ENCODE measurements around the gene PTPRN. TPM values are rescaled to one million over a fixed set of nuclear protein-coding genes. Genes with fewer than 3 reads are reported as not detected.

PTPRN gene
- polyA plus RNA-seq, 2 of the 4 experiments (the other 2 are of a cell fraction): 0.44 to 1.1 TPM

- ChIA-PET POLR2A (interaction anchor here (0.7 to 1.8 kb wide), 12 partner anchors 16 to 118 kb away, joined by 3 to 21 read pairs (median 7); partner anchors contain the start of genes ABCB6, ANKZF1, ATG9A and CNPPD1), CTCF (interaction anchor here (0.6 to 16.3 kb wide), 65 partner anchors 9 to 300 kb away, joined by 3 to 540 read pairs (median 6); partner anchors contain the start of genes ABCB6, ANKZF1, ATG9A and CFAP65)
- H3K4me1 ChIP-seq: peaks cover 23% of the 10 kb centered on the region
- FAIRE-seq: no peak
- peak; percentile 87 to 91 for DNase-seq (ENCODE audit: low read depth in 1 of 2, low spot score in 1 of 2)
- H3K4me3 ChIP-seq: peak overlapping the region; percentile 48
- WGBS (ENCODE audit: missing lambda C conversion rate): 23% methylated on average over 50 of the region's 67 CpGs
- peak overlapping the region; percentile 81 for H3K4me2 ChIP-seq
- H3K9me3 ChIP-seq: no peaks in the 10 kb centered on the region
- H3K27ac ChIP-seq: peak overlapping the region; percentile 94 to 99
- peak; percentile 69 to 89 for ATAC-seq
- TF ChIP-seq MAFK (IDR thresholded peaks at IDR 0.05; ENCODE audit: partially characterized antibody): no peak
- TF ChIP-seq HEYL (CRISPR knock-in tag; IDR thresholded peaks at IDR 0.05): no peak
- TF ChIP-seq ATOH8 (CRISPR knock-in tag; IDR thresholded peaks at IDR 0.05; ENCODE audit: low read depth): peak; percentile 43; the same call in 1 of the 2 replicates
- no peak for TF ChIP-seq RFX5 (IDR thresholded peaks at IDR 0.05)
- TF ChIP-seq RARB (CRISPR knock-in tag; IDR thresholded peaks at IDR 0.05): no peak
- no peak for TF ChIP-seq CHD2 (IDR thresholded peaks at IDR 0.05; ENCODE audit: low read length, partially characterized antibody)
- TF ChIP-seq E2F6 (IDR thresholded peaks at IDR 0.05; ENCODE audit: borderline replicate concordance, low read depth): 0 out of 2 replicates have a peak, but pooled peaks have one; percentile 25
- TF ChIP-seq ELK1 (IDR thresholded peaks at IDR 0.05; ENCODE audit: low read depth, low read length): no peak
- no peak for TF ChIP-seq TP53 (CRISPR knock-in tag; IDR thresholded peaks at IDR 0.05)
- peak; percentile 88 for TF ChIP-seq PHF8 (IDR thresholded peaks at IDR 0.05; ENCODE audit: borderline replicate concordance, low read depth)
- no peak for TF ChIP-seq NR3C1 (IDR thresholded peaks at IDR 0.05)
- 0 out of 2 replicates have a peak, but pooled peaks have one; percentile 41 for TF ChIP-seq HOXB5 (CRISPR knock-in tag; IDR thresholded peaks at IDR 0.05)
- TF ChIP-seq EHF (CRISPR knock-in tag; IDR thresholded peaks at IDR 0.05): no peak
- TF ChIP-seq EP300 (IDR thresholded peaks at IDR 0.05): 0 out of 5 replicates have a peak, but pooled peaks of 1 of the 2 experiments have one; percentile 10
- TF ChIP-seq POLR2A (IDR thresholded peaks at IDR 0.05; ENCODE audit: low read length): peak; percentile 56
- TF ChIP-seq CEBPB (IDR thresholded peaks at IDR 0.05): no peak
- TF ChIP-seq MAZ (IDR thresholded peaks at IDR 0.05; ENCODE audit: borderline replicate concordance, low read depth, low read length): 0 out of 2 replicates have a peak, but pooled peaks have one; percentile 64
- TF ChIP-seq ESRRA (IDR thresholded peaks at IDR 0.05; ENCODE audit: borderline replicate concordance, low read length): no peak
- peak; percentile 99 for TF ChIP-seq SMC3 (IDR thresholded peaks at IDR 0.05)
- 0 out of 3 replicates have a peak, but pooled peaks have one; percentile 62 for TF ChIP-seq BCL3 (IDR thresholded peaks at IDR 0.05)
- TF ChIP-seq CHD4 (IDR thresholded peaks at IDR 0.05; ENCODE audit: borderline replicate concordance): no peak
- TF ChIP-seq JUN (IDR thresholded peaks at IDR 0.05): peak in 1 of 2 experiments; percentile 84; a peak in 2 of 5 replicates
- no peak for TF ChIP-seq GATA3 (IDR thresholded peaks at IDR 0.05; ENCODE audit: borderline replicate concordance)
- TF ChIP-seq JUNB (IDR thresholded peaks at IDR 0.05): no peak
- 0 out of 2 replicates have a peak, but pooled peaks have one; percentile 13 for TF ChIP-seq BHLHE40 (IDR thresholded peaks at IDR 0.05; ENCODE audit: low read depth, low read length)
- TF ChIP-seq CTCF (IDR thresholded peaks at IDR 0.05): peak; percentile 100
- TF ChIP-seq MYC (IDR thresholded peaks at IDR 0.05; ENCODE audit: borderline replicate concordance, low read length): peak; percentile 98
- no peak for TF ChIP-seq FOSL2 (IDR thresholded peaks at IDR 0.05)
- no peak for TF ChIP-seq FOSL2 (CRISPR knock-in tag; IDR thresholded peaks at IDR 0.05)
- no peak for TF ChIP-seq PBX3 (IDR thresholded peaks at IDR 0.05)
- no peak for TF ChIP-seq HDAC2 (IDR thresholded peaks at IDR 0.05)
- TF ChIP-seq MAX (IDR thresholded peaks at IDR 0.05): peak; percentile 96
- no peak for TF ChIP-seq FOSB (CRISPR knock-in tag; IDR thresholded peaks at IDR 0.05)
- TF ChIP-seq RAD21 (conservative IDR thresholded peaks at IDR 0.05 in 1 of 2, IDR thresholded peaks at IDR 0.05 in 1 of 2): peak; percentile 74 to 93
These were observed 14.5 kb downstream of the PTPRN start for GRCh38 chr2:219294356-219295351.
